Measurements from ENCODE around the gene SYP. TPM values are rescaled to one million over a fixed set of nuclear protein-coding genes. Genes with fewer than 3 reads are reported as not detected.

The SYP gene
- total and polyA plus RNA-seq, 9 donors: 0.69 to 3.3 (median 1.9) TPM

- intact Hi-C loops (cut with DNase I): no loop called here
- 78 to 88% (median 80%) methylated on average over 14 of the region's 14 CpGs for WGBS, 3 donors
- H3K9me3 ChIP-seq: peaks cover 0 to 5% of the 10 kb centered on the region in 2 donors
- H3K27ac ChIP-seq: no peak overlapping the region
- no peaks in the 10 kb centered on the region for H3K4me1 ChIP-seq (ENCODE audit: insufficient read depth)
- TF ChIP-seq CTCF (IDR thresholded peaks at IDR 0.05) (no peak), POLR2A (IDR thresholded peaks at IDR 0.05) (no peak), EP300 (IDR thresholded peaks at IDR 0.05) (no peak)
- no peak overlapping the region for H3K4me3 ChIP-seq
- H3K36me3 ChIP-seq: no peaks in the 10 kb centered on the region
- DNase-seq: no peak
- no peaks in the 10 kb centered on the region for H3K27me3 ChIP-seq
Observed at GRCh38 chrX:49214996-49215526, 15.1 kb upstream of the SYP start.

- Histone ChIP-seq H3K9me3 (peaks cover 0 to 5% of the 10 kb centered on the region in 2 donors), H3K36me3 (no peaks in the 10 kb centered on the region), H3K27me3 (no peaks in the 10 kb centered on the region), H3K4me1 (ENCODE audit: insufficient read depth) (no peaks in the 10 kb centered on the region), H3K27ac (no peak overlapping the region), H3K4me3 (no peak overlapping the region)
- intact Hi-C loops (cut with DNase I): no loop called here
- DNase-seq: no peak
- 61 to 76% (median 71%) methylated on average over 2 of the region's 2 CpGs for WGBS, 3 donors
- no peak for TF ChIP-seq CTCF (IDR thresholded peaks at IDR 0.05)
- TF ChIP-seq EP300 (IDR thresholded peaks at IDR 0.05): no peak
- no peak for TF ChIP-seq POLR2A (IDR thresholded peaks at IDR 0.05)
Observed at GRCh38 chrX:49214416-49214815, 14.4 kb upstream of the SYP start.

GRCh38 chrX:49212861-49213260 is 12.9 kb upstream of the SYP start:
- Histone ChIP-seq H3K4me3 (no peak overlapping the region), H3K27me3 (no peaks in the 10 kb centered on the region), H3K4me1 (ENCODE audit: insufficient read depth) (no peaks in the 10 kb centered on the region), H3K9me3 (peaks cover 0 to 1% of the 10 kb centered on the region in 2 donors), H3K36me3 (no peaks in the 10 kb centered on the region), H3K27ac (no peak overlapping the region)
- no peak for DNase-seq
- intact Hi-C loops (cut with DNase I): no loop called here
- 48 to 68% (median 49%) methylated on average over 1 of the region's 1 CpG for WGBS, 3 donors
- TF ChIP-seq POLR2A (IDR thresholded peaks at IDR 0.05): no peak
- no peak for TF ChIP-seq EP300 (IDR thresholded peaks at IDR 0.05)
- TF ChIP-seq CTCF (IDR thresholded peaks at IDR 0.05): no peak

GRCh38 chrX:49212209-49212608 is 12.2 kb upstream of the SYP start:
- intact Hi-C loops (cut with DNase I): no loop called here
- 85 to 91% (median 90%) methylated on average over 2 of the region's 2 CpGs for WGBS, 3 donors

More at GRCh38 chrX:49212209-49212608, 12.2 kb upstream of the SYP start:
- Histone ChIP-seq H3K4me1 (ENCODE audit: insufficient read depth) (no peaks in the 10 kb centered on the region), H3K36me3 (no peaks in the 10 kb centered on the region), H3K9me3 (no peaks in the 10 kb centered on the region), H3K27me3 (no peaks in the 10 kb centered on the region), H3K4me3 (no peak overlapping the region), H3K27ac (no peak overlapping the region)
- no peak for TF ChIP-seq POLR2A (IDR thresholded peaks at IDR 0.05)
- no peak for TF ChIP-seq CTCF (IDR thresholded peaks at IDR 0.05)
- no peak for TF ChIP-seq EP300 (IDR thresholded peaks at IDR 0.05)
- DNase-seq: no peak

Data from ovary (tissue), 9 donors.